ENCODE data around the gene SESN1.

SESN1 gene

GRCh38 chr6:109045493-109045892 lies 49.2 kb downstream of the SESN1 start:
- H3K4me3 ChIP-seq (replicated peaks; ENCODE audit: low read depth, low read length) = no peak overlapping the region
- TF ChIP-seq, protein P1, sequence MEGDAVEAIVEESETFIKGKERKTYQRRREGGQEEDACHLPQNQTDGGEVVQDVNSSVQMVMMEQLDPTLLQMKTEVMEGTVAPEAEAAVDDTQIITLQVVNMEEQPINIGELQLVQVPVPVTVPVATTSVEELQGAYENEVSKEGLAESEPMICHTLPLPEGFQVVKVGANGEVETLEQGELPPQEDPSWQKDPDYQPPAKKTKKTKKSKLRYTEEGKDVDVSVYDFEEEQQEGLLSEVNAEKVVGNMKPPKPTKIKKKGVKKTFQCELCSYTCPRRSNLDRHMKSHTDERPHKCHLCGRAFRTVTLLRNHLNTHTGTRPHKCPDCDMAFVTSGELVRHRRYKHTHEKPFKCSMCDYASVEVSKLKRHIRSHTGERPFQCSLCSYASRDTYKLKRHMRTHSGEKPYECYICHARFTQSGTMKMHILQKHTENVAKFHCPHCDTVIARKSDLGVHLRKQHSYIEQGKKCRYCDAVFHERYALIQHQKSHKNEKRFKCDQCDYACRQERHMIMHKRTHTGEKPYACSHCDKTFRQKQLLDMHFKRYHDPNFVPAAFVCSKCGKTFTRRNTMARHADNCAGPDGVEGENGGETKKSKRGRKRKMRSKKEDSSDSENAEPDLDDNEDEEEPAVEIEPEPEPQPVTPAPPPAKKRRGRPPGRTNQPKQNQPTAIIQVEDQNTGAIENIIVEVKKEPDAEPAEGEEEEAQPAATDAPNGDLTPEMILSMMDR (IDR thresholded peaks at IDR 0.05; ENCODE audit: low read length, missing control alignments) = no peak
- no peak for DNase-seq (ENCODE audit: low read depth)

GRCh38 chr6:109039795-109040194 lies 54.9 kb downstream of the SESN1 start:
- no peak overlapping the region for H3K4me3 ChIP-seq (replicated peaks; ENCODE audit: low read depth, low read length)
- TF ChIP-seq, protein P1 (IDR thresholded peaks at IDR 0.05; ENCODE audit: low read length, missing control alignments) = no peak

GRCh38 chr6:109038837-109039398 lies 55.7 kb downstream of the SESN1 start:
- TF ChIP-seq, protein P1 (IDR thresholded peaks at IDR 0.05; ENCODE audit: low read length, missing control alignments) = no peak
- no peak overlapping the region for H3K4me3 ChIP-seq (replicated peaks; ENCODE audit: low read depth, low read length)
- no peak for DNase-seq (ENCODE audit: low read depth)

More at GRCh38 chr6:109039795-109040194, 54.9 kb downstream of the SESN1 start:
- DNase-seq (ENCODE audit: low read depth) = no peak

DNA sequence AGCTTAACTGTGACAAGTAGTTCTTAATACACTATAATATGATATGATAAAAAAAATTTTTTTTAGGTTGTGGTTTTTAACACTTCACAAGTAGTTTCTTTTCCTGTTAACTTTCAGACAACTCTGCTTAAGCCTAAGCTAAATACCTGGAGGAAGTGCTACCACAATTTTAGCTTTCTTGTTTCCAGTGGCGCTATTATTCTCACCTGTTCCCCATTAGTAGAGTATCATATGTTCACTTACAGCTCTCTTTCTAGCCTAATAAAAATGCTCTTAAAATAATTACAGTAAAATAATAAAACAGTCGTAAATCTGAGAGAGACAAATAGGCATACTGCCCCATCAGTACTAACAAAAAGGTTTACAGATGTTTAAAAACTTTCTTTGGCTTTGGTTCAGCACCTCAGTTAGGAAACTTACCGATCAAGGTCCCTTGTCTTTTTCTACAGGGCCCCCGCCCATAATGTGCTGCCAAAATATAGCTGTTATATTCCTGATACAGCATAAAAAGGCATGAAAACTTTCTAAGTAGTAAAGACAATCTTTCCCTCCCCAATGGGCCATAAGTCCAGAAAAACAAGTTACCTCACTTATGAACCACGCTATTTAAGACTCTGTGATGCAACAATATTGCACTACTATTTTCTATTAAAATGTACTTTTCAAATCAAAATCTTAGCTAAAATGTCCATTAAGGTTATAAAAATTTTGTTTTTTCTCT lies 57.9 kb downstream of the SESN1 start:
- DNase-seq (ENCODE audit: low read depth) = no peak
- no peak overlapping the region for H3K4me3 ChIP-seq (replicated peaks; ENCODE audit: low read depth, low read length)
- TF ChIP-seq, protein P1 (IDR thresholded peaks at IDR 0.05; ENCODE audit: low read length, missing control alignments) = no peak

DNA sequence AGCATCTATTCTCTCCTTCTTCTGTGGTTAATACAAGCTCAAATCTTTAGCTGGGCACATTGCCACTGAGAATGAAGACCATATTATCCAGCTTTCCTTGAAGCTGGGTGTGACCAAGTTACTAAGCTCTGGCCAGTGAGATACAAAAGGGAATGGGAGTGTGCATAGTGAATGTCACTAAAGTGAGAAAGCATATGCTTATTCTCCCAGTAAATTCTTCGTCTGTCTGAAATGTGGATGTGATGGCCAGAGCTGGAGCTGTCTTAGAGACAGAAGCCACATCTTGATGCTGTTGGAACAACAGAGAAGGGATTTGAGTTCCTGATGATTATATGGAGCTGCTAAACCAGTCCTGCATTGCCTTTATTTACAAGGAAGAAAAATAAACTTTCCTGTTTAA lies 60.1 kb downstream of the SESN1 start:
- H3K4me3 ChIP-seq (replicated peaks; ENCODE audit: low read depth, low read length) = no peak overlapping the region
- TF ChIP-seq, protein P1 (IDR thresholded peaks at IDR 0.05; ENCODE audit: low read length, missing control alignments) = no peak
- DNase-seq (ENCODE audit: low read depth) = no peak

DNA sequence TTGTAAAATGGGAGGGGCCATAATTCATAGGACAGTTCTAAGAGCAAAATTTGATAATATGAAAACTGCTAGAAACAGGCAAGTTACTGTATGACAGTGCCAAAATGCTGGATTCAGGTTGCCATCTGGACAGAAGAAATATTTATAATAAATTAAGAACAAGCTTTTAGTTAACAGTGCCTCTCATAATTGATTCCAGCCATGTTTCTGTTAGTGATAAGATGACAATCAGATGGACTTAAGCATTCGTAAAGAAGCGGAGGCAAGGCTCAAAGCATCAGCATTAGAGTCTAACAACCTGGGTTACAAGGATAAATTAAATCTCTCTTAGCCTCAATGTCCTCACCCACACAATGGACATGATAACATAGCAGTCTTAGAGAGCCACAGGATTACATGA lies 61.0 kb downstream of the SESN1 start:
- TF ChIP-seq, protein P1 (IDR thresholded peaks at IDR 0.05; ENCODE audit: low read length, missing control alignments) = no peak
- DNase-seq (ENCODE audit: low read depth) = no peak
- H3K4me3 ChIP-seq (replicated peaks; ENCODE audit: low read depth, low read length) = no peak overlapping the region

GRCh38 chr6:109031416-109031815 lies 63.2 kb downstream of the SESN1 start:
- DNase-seq (ENCODE audit: low read depth) = no peak
- TF ChIP-seq, protein P1 (IDR thresholded peaks at IDR 0.05; ENCODE audit: low read length, missing control alignments) = no peak
- H3K4me3 ChIP-seq (replicated peaks; ENCODE audit: low read depth, low read length) = no peak overlapping the region
